NOMO-1 (cell line): ENCODE data around the gene ROBO3.

Experiments used
- DNase-seq, 2 experiments: peaks; one replicate each; lab custom pipeline; 2025; ENCODE audit not compliant: unreplicated experiment in 2 of 2; lab: John Stamatoyannopoulos, UW

The ROBO3 gene

DNA sequence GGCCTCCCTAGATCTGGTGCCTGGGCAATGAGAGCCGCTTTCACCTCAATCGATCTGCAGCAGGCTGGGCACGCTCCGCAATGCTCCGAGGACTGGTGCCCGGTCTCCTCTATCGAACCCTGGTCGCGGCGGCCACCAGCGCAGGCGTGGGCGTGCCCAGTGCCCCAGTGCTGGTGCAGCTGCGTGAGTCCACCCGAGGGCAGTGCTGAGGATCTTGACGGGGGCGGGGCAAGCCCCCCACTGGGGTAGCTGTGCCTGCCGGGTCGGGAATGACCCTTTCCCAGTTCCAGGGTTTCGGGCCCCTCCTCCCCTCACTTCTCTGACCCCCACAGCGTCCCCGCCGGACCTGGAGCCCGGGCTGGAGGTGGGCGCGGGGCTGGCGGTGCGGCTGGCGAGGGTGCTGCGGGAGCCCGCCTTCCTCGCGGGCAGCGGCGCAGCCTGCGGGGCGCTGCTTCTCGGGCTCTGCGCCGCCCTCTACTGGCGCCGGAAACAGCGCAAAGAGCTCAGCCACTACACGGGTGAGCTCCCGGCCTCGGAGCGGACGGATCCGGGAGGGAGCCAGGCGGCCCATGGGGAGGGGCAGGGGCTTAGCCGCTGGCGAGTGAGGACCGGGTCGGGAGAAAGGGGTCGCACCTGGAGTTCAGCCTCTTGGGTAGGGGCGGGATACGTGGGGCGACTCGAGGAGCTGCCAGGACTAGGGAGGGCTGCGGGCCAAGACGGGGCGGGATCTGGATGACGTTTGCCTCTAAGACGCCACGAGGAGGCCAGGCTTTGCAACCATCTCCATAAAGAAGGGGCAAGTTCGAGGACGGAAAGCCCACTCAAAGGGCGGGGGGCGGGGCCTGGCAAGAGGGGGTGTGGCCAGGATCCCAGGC lies 10.9 kb downstream of the ROBO3 start:
- DNase-seq, result peak; percentile 84 to 86

DNA sequence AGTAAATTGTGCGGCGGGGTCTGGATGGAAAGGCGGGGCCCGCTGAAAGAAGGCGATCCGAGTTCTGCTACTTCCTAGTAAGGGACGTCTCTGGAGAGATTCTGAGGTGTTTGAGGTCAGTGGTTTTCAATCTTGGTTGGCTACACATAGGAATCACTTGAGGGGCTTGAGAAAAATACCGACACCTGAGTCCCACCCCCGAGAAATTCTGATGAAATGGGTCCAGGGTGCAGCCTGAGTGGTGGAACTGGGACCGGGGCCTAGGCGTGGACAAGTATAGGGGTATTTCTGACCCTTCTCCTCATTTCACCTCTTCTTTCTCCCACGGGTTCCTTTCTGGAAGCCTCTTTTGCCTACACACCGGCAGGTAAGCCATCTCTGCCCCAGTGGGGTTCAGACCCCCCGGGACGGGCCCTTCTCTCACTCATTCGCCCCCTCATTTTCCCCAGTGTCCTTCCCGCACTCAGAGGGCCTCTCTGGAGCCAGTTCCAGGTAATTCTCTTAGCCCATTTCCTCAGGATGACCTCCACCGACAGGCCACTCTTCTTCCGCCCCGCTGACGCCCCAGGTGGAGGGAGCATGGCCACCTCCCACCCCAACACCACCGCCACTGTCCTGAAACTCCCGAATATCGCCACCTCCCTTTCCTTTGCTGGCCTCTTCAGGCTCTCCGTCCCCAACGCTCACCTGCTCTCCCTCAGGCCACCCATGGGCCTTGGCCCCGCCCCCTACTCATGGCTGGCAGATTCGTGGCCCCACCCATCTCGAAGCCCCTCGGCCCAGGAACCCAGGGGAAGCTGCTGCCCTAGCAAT lies 11.8 kb downstream of the ROBO3 start:
- no peak for DNase-seq

DNA sequence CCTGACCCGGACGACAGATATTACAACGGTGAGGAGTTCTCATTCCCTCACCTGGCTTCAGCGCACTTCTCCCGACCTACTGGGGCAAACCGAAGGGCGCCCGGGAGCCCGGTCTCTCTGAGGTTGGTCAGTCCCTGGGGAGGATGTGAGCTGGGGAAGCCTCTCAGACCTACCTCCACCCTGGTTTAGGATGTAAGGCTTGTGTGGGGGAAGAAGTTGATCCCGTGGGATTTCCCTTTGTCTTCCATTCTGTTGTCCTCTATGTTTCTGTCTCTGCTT lies 12.3 kb downstream of the ROBO3 start:
- DNase-seq, result no peak

DNA sequence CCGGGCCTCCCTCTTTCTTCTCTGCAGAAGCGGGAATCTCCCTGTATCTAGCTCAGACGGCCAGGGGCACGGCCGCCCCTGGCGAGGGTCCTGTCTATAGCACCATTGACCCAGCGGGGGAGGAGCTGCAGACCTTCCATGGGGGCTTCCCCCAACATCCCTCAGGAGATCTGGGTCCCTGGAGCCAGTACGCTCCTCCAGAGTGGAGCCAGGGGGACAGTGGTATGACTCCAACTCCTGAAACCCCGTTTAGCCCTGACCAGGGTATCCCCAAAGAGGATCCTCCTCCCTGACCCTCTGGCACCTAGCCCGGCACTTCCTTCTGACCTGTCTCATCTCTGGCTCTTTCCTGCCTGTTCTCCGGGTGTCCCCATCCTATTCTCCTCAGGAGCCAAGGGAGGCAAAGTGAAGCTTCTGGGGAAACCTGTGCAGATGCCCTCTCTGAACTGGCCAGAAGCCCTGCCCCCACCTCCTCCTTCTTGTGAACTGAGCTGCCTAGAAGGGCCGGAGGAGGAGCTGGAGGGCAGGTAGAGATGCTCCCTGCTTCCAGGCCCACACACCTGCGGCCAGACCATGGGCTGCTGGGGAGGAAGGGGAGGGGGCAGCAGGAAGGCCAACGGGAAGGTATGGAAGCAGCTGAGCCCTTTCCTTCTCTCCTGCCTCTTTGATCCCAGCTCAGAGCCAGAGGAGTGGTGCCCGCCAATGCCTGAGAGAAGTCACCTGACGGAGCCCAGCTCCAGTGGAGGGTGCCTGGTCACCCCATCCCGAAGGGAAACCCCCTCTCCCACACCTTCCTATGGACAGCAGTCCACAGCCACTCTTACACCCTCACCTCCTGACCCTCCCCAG lies 12.9 kb downstream of the ROBO3 start:
- DNase-seq, result no peak

DNA sequence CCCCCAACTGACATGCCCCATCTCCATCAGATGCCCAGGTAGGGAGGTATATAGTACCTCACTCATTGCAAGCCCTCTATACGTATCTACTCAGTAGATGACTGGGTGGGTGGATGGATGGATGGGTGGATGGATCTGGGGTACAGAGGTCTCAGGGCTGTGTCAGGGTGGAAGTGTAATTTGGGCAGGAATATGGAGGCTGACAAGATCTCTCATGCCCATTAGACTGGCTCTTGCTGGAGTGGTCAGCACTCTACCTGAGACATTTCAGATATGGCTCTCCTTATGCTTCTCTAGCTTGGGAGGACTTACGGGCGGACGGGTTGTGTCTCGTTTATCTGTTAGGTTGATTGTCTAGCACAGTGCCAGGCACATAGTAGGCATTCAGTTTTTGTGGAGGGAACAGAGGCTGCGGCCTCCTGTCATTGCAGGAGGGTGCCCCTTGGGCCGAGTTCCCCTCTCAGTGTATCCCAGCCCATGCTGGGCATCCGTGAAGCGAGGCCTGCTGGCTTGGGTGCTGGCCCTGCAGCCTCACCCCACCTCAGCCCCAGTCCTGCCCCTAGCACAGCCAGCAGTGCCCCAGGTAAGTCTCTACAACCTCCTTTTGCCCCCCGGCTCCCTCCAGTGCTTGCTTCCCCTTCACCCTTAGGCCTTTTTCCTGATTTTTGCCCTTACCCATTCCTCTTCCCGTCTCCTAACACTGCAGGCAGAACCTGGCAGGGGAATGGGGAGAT lies 13.7 kb downstream of the ROBO3 start:
- no peak for DNase-seq

DNA sequence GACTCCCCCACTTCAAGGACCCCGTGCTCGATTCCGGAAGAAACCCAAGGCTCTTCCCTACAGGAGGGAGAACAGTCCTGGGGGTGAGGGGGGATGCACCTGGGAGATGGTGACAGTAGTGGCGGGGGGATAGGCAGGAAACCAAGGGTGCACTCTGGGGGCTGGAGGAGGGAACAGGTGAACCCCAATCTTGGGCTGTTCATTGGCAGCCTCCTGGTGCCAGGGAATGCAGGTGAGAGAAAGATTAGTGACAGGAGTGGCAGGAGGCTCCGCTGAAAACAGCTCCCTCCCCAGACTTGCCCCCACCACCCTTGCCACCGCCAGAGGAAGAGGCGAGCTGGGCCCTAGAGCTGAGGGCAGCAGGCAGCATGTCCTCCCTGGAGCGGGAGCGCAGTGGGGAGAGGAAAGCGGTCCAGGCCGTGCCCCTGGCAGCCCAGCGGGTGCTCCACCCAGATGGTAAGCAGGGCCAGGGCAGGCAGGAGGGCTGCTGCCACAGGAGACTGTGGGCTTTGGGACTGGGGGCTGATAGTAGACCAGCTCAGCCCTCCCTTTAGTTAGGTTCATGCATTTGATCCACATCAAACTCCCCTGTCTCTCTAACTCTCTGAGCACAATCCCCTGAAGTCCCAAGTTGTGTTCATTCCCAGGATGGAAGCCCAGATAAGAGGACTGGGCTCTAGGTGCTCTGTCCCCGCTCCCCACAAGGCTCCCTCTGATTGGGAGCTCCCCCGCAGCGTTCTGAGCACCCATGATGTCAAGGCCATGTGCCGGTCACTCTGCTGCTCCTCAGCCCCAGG lies 14.5 kb downstream of the ROBO3 start:
- no peak for DNase-seq

DNA sequence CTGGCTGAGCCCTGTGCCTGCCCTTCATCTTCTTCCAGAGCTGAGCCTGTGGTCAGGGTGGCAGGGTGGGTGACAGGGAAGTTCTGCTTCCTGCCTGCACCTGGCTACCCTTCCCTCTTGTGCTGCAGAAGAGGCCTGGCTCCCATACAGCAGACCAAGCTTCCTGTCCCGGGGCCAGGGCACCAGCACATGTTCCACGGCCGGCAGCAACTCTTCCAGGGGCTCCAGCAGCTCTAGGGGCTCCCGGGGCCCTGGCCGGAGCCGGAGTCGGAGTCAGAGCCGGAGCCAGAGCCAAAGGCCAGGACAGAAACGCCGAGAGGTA lies 15.0 kb downstream of the ROBO3 start:
- DNase-seq, result no peak

DNA sequence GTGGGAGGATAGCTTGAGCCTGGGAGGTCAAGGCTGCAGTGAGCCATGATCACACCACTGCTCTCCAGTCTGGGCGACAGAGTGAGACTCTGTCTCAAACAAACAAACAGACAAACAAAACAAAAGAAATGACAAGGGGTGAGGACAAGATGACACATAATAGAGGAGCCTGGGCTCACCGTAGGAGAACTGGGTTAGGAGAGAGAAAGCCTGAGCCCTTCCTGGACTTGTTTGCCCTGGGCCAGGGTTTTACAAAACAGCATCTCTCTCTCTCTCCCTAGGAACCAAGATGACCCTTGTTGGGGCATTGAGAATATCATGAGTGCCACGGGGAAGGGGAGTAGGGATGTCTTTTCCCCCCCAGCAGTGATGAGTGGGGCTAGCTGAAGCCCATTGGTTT lies 15.7 kb downstream of the ROBO3 start:
- no peak for DNase-seq

DNA sequence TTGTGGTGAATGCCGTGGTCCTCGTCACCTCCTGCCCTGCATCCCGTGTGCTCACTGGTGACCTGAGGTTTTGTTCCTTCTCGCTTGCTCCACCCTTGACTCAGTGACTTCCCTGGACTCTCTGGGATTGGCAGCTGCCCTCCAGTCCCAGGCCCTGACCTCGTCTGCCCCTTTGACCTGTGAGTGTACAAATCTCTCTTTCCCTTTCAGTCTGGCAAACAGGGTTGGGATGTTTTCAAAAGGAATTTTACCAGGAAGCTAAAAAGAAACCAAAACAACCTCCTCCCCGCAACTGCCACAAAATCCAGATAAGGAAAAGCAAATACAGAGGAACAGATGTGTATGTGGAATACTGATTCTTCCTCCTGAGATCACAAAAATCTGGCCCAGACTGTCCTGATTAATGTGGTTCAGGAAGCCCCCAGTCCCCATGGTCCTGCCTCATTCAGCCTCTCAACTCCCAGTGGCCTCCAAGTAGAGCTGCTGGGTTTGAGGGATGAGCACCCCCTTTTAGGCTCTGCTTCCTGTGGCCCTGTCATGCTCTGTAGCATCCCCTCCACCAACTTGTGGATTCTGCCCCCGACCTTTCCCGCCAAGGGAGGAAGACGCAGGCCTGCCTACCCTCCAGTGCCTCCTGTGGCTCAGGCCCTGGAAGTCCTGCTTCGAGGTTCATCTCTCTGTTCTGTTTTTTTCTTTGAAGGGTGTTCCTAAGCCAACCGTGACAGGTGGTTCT lies 17.3 kb downstream of the ROBO3 start:
- no peak for DNase-seq

DNA sequence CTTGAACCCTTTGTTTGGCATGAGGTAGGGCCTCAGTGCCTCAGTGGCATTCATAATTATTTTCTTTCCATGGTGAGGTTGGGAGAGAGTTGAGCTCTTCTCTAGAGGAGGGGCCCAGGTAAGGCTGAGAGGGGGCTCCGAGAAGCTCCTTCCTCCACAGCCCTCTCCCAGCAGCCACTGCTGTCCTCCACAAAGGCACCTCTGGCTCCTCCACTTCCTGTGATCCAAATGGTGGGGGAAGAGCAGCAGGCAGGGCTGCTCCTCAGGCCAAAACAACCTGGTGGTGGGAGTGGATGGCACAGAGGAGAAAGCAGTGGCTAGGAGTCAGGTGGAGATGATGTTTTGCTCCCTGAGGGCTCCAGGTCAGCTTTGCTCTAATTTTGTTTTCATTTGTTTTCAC lies 19.1 kb downstream of the ROBO3 start:
- no peak for DNase-seq

DNA sequence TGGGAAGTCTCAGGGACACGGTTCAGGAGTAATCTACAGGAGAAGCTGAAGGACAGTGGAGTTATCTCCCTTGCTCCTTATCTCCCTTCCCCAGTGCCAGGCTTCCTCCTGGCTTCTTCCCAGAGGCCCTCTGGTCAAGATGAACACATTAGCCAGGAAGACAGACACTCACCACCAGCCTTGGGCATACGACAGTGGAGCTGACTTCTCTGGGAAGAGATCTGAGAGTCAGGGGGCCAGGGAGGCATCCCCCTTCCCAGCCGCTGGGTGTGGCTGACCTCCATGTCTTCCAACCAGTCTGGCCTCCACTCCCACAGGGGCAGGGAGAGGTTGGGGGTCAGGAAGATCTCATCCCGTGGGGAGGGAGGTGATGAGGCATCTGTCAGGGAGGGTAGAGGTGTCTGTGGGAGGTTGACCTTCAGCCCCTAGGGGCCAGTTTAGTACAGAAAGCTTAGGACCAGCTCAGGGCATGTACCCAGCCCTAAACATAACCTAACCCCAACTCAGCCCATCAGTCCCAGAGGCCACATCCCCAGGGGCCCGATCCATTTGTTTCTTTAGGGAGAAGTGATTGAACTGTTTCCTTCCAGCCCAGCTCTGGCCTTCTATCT lies 19.7 kb downstream of the ROBO3 start:
- DNase-seq, result no peak

DNA sequence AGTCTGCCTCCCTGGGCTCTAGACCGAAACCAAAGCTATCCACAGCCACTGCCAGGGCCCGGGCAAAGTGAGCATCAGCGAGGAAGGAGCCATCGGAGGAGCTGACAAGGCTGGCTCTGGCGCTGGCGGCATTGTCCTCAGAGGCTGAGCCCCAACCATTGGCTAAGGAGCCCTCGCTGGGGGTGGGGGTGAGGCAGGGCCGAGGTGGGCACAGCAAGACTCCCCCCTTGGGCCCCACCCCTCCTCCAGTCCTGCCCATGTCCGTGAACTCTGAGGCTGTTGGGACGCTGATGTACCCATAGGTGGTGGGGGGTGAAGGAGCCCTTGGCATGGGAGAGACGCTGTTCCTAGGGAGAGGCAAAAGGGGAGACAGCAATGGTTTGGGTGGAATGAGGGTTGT lies 21.2 kb downstream of the ROBO3 start:
- DNase-seq, result no peak

DNA sequence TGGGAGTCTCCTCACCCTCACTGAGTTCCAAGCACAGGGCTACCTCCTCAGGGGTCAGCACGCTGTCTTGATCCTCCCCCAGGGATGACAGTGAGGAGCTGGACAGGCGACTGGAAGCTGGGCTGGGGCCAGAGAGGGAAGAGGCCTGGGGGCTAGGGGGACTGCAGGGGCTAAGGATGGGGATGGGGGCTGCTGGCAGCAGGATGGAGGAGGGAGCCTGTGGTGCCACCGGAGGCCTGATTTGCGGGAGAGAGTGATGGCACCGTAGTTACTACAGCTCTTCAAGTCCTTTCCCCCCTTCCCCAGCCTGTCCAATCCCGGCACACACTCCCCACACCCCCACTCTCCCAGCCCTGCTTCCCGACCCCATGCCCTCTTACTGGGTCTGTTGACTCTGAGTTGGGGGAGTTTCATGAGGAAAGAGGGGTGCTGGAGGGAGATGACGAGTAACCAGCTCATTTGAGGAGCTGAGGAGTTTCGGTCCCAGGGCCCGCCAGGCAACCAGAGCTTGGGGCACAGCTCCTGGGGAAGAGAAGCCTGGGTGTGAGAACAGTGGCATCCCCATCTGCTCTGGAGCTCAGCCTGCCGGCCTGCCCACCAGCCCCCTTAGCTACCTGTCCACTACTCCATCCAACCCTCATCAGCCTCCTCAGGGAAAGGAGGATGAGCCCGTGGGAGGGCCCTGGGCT lies 21.9 kb downstream of the ROBO3 start:
- no peak for DNase-seq

DNA sequence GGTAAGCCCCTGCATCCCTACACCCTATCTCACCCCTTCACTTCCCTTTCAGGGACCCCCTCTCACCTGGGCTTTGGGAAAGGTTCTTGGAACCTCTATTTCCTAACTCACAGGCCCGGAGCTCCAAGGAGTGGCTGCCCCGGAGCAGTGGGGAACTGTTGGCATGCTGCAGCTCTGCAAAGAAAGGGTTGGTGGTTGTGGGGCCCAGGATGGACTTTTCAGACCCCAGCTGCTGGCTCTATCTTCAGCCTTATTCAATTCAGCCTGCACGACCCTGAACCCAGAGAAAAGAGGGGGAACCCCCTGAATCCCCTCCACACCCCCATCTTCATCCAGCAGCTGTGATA lies 22.4 kb downstream of the ROBO3 start:
- no peak for DNase-seq

DNA sequence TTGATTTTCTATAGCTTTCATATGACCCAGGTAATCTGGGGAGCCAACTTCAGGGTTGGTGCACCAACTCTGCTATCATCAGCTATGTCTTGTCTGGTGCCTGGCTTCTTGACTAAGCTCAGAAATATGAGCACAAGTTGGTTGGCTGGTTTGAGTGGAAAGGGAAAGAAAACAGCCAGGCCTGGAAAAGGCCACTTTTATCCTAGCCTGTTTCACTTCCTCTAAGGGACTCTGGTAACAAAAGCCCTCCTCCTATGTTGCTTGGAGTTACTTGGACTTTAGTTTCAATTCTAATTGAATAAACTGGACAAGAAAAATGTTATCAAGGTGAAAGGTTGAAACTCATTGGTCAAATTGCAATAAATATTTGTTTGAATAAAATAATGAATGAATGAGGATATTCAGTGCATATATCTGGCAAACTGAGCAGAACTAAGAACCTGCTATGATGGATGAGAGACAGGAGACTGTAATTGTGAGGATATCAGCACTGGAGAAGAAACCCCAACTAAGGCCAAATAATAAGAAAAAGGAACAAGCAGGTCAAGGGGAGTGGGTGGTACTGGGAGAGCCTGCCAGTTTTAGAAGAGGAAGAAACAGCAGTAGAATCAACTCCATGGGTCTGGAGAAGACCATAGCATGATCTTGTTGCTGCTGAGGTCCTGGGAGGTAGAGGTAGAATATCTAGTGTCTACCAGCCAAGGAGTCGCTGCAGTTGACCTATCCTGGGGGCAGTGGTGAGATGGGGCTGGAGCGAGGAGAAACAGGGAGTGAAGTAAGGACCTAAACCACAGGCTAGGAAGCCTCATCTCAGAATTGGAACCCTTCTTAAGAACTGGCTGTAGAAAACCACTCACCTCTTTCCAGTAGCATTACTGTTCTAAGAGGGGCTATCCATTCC lies 24.2 kb downstream of the ROBO3 start:
- peak in 1 of 2 experiments; percentile 41 for DNase-seq

DNA sequence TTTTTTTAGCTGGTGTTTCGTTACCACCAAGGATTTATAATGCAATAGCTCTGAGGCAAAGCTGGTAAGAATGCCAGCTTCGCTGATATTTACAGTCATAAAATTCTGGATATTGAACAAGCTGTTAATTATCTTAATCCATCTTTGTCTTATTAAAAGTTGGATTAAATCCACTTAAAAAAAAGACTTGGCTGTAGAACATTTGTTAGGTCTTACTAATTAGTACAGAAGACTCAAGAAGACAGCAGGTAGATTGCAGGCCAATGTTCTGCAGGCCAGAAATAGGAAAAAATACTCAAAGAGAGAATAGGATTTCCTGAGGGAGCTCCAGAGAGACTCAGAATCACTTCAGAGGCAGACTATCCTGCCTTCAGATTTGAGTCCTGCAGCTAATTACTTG lies 24.9 kb downstream of the ROBO3 start:
- DNase-seq, result no peak

DNA sequence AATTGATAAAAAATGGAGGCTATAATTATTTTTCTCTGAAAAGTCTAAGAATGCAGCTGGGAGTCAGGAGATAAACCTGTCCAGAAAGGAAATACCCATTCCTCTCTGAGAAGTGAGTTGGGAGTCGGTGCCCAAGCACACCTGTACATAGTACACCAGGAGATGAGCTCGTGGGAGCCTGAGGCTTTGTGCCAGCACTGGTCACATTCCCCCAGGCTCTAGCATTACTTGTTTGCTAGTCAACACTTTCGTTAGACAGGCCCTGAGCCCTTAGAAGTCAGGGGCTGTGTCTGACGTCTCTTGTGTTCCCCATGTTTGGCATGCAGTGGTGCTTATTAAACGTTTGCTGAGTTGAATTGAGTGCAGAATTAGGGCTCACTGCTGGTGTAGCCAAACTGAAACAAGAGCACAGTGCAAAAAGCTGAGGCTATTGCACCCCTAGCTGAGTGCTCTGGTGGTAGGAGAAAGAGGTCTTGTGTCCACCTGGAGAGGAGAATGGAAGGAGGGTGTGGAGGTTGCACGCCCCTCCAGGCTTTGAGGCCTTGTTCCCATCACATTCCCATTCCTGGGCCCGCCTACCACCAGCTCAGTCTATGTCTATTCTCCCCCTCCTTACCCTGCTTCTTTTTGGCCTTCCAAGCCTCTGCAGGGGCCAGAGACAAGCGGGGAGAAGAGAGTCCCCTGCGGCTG lies 25.6 kb downstream of the ROBO3 start:
- DNase-seq, result no peak
